Small intestine (tissue), 7 donors: ENCODE results near the gene SULT1E1. TPM values are rescaled to one million over a fixed set of nuclear protein-coding genes. Genes with fewer than 3 reads are reported as not detected.

Experiments used
- DNase-seq, 2 donors: peaks; one replicate each; pipeline versions ENCODE4 v3.0.0 to v3.0.0-alpha.2; 2013
- FAIRE-seq: peaks from 2 replicates; lab custom pipeline; 2012; peaks lifted over from hg19 to GRCh38; lab: Jason Lieb, UNC
- H3K27ac ChIP-seq, 3 donors: one replicate each; pipeline ENCODE4 v1.5.1; 2013; ENCODE audit warnings: low read length in 2 of 3, mild to moderate bottlenecking in 2 of 3, control low read depth in 1 of 3, inconsistent platforms in 1 of 3, low read depth in 1 of 3, moderate library complexity in 1 of 3
- H3K27me3 ChIP-seq, 3 donors: one replicate each; pipeline ENCODE4 v1.6.1; 2013; ENCODE audit warnings: low read length in 3 of 3, inconsistent platforms in 1 of 3; ENCODE audit not compliant: control insufficient read depth in 3 of 3, insufficient read depth in 3 of 3
- H3K36me3 ChIP-seq, 3 donors: one replicate each; pipeline ENCODE4 v1.6.1; 2013; ENCODE audit warnings: low read length in 3 of 3, inconsistent platforms in 1 of 3, low read depth in 1 of 3, mild to moderate bottlenecking in 1 of 3, moderate library complexity in 1 of 3; ENCODE audit not compliant: control insufficient read depth in 3 of 3, insufficient read depth in 2 of 3
- H3K4me1 ChIP-seq, 3 donors: one replicate each; pipeline ENCODE4 v1.6.1; 2013; ENCODE audit warnings: low read length in 2 of 3, inconsistent platforms in 1 of 3, low read depth in 1 of 3, mild to moderate bottlenecking in 1 of 3, moderate library complexity in 1 of 3; ENCODE audit not compliant: control insufficient read depth in 3 of 3, insufficient read depth in 2 of 3
- H3K4me3 ChIP-seq, 3 donors: one replicate each; pipeline ENCODE4 v1.5.1; 2013; ENCODE audit warnings: low read length in 3 of 3, control low read depth in 1 of 3, inconsistent platforms in 1 of 3, low read depth in 1 of 3, mild to moderate bottlenecking in 1 of 3, moderate library complexity in 1 of 3
- H3K9me3 ChIP-seq, 2 donors: one replicate each; pipeline ENCODE4 v1.6.1; 2013; ENCODE audit warnings: low read depth in 1 of 2, low read length in 1 of 2; ENCODE audit not compliant: control insufficient read depth in 2 of 2, insufficient read depth in 1 of 2
- WGBS, 3 donors: extraction: QIAGEN DNeasy Blood & Tissue Kit; methylation state at CpG; one replicate each; pipeline ENCODE4 v1.1.7; 2013; 5-methylcytosine and 5-hydroxymethylcytosine counted together
- polyA plus RNA-seq, 4 donors: library from polyadenylated mRNA; stranded (reverse) in 3 of 4; unstranded in 1 of 4; fragments of 200-250 nt in 3 of 4; fragments of 120-200 nt in 1 of 4; gene quantifications; one replicate each; pipeline versions ENCODE4 v1.2.1 to v1.2.3, GENCODE V29; 2013
- donor health status: healthy with polysubstance abuse.
- donor health status: control.
- donor health status: control.
- donor health status: Bipolar disorder and iron deficiency.
- donor health status: healthy.

The SULT1E1 gene
- polyA plus RNA-seq, 4 donors, result 13.2 to 151 (median 21.4) TPM

DNA sequence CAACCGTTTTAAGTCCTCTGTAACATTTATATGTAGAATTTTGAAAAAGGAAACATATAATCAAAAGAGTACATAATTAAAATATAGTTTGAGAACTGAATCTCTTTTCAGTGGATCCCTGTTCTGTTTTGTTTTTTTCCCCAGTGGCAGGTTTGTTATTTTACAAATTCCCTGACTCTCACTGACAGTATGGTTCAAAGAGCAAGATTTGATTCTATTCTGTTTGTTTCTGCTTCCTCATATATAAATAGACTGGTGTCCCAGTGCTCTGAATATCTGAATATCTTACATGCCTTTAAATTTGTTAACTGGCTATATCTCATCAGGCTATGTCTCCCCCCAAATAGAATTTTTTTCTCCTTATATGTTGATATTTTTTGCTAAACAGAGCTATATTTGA lies 16.6 kb downstream of the SULT1E1 start:
- no peak overlapping the region for H3K4me3 ChIP-seq
- no peak overlapping the region for H3K27ac ChIP-seq
- FAIRE-seq, result peak; percentile 39
- H3K4me1 ChIP-seq, result no peaks in the 10 kb centered on the region
- DNase-seq, result no peak
- H3K27me3 ChIP-seq, result no peaks in the 10 kb centered on the region
- H3K9me3 ChIP-seq, result no peaks in the 10 kb centered on the region
- H3K36me3 ChIP-seq, result peaks cover 0 to 14% (median 0%) of the 10 kb centered on the region in 3 donors
- 0% methylated on average over 1 of the region's 1 CpG for WGBS, 3 donors

DNA sequence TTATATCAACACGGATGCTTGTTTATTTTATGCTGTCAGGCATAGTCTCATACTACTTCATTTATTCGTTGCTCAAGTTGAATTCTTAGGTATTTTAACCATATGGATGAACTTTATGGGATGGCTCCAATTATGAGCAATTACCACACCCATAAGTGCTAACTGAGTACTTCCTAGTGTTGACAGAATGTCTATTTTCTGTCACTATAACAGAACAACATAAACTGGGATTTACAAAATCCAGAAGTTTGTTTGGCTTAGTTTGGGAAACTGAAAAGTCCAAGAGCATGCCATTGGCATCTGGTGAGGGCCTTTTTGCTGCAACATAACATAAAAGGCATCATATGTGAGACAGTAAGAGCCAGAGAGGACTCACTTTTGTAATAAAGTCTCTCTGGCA lies 21.0 kb downstream of the SULT1E1 start:
- peaks cover 0 to 14% (median 0%) of the 10 kb centered on the region in 3 donors for H3K36me3 ChIP-seq
- 76 to 84% (median 79%) methylated on average over 2 of the region's 2 CpGs for WGBS, 3 donors
- H3K27ac ChIP-seq, result no peak overlapping the region
- H3K9me3 ChIP-seq, result no peaks in the 10 kb centered on the region
- DNase-seq, result no peak
- no peak overlapping the region for H3K4me3 ChIP-seq
- FAIRE-seq, result no peak
- H3K27me3 ChIP-seq, result no peaks in the 10 kb centered on the region
- H3K4me1 ChIP-seq, result peaks cover 0 to 20% (median 0%) of the 10 kb centered on the region in 3 donors

DNA sequence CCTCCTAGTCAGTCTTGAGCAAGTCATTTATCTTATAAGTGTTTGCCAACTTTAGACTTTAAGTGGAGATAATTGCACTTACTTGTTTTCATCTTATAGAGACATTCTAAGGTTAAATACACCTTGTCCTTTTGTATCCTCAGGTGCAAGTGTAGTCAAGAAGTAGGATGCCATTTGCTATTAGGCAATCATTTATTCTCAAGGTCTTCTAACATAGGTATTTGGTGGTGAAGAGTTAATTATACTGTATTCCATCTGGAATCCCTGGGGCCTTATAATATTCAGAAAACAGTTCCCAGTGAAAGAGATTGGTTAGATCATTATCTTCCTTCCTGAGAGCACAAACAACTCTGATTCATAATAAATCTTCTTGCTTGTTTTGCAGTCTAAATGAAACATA lies 23.7 kb downstream of the SULT1E1 start:
- H3K4me1 ChIP-seq, result peaks cover 0 to 44% (median 0%) of the 10 kb centered on the region in 3 donors
- H3K36me3 ChIP-seq, result peaks cover 0 to 8% (median 0%) of the 10 kb centered on the region in 3 donors
- FAIRE-seq (no peak), DNase-seq (peak in 1 of 2 donors; percentile 35)
- no peaks in the 10 kb centered on the region for H3K9me3 ChIP-seq
- no peaks in the 10 kb centered on the region for H3K27me3 ChIP-seq
- H3K4me3 ChIP-seq, result no peak overlapping the region
- peak overlapping the region in 1 of 3 donors; percentile 52 for H3K27ac ChIP-seq

DNA sequence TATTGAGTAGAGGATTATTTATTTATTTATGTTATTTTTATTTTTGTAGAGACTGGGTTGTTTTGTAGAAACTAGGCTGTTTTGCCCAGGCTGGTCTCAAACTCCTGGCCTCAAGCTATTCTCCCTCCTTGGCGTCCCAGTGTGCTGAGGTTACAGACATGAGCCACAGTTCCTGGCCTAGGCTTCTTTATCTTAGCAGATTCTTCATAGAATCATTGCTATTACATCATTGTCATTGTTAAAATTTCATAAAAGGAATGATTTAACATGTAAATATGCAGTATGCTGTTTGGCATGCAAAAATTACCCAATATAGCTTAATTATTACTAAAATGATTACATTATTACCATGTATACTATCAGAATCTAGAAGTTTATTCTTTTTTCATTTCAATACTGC lies 24.2 kb downstream of the SULT1E1 start:
- peaks cover 0 to 5% (median 0%) of the 10 kb centered on the region in 3 donors for H3K36me3 ChIP-seq
- H3K9me3 ChIP-seq, result no peaks in the 10 kb centered on the region
- H3K4me1 ChIP-seq, result peaks cover 0 to 48% (median 0%) of the 10 kb centered on the region in 3 donors
- H3K27ac ChIP-seq, result peak overlapping the region in 1 of 3 donors; percentile 52
- FAIRE-seq, result no peak
- DNase-seq, result no peak
- no peak overlapping the region for H3K4me3 ChIP-seq
- 85 to 95% (median 90%) methylated on average over 1 of the region's 1 CpG for WGBS, 3 donors
- H3K27me3 ChIP-seq, result no peaks in the 10 kb centered on the region

DNA sequence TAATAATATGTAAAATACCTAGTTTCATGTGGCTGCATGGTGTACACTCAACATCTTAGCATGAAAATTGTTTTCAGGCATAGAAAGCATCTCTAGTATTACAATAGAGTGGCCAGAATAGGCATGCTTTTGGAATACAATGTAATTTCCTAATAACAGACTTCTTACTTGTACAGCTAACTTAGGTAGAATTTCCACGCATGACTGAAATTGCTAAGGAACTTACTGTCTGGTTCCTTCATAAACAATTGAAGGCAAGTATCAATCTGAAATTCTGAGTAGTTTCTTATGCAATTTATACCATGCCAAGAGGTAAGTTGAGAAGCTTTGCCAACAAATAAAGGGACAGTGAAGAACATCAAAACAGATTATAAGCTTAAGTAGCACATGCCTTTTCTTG lies 26.7 kb downstream of the SULT1E1 start:
- FAIRE-seq (no peak), DNase-seq (no peak)
- 31 to 66% (median 56%) methylated on average over 1 of the region's 1 CpG for WGBS, 3 donors
- Histone ChIP-seq H3K36me3 (peaks cover 0 to 2% (median 0%) of the 10 kb centered on the region in 3 donors), H3K27me3 (no peaks in the 10 kb centered on the region), H3K27ac (peak overlapping the region in 2 of 3 donors; percentile 26 to 98), H3K4me1 (peaks cover 0 to 72% (median 0%) of the 10 kb centered on the region in 3 donors), H3K4me3 (no peak overlapping the region), H3K9me3 (no peaks in the 10 kb centered on the region)

DNA sequence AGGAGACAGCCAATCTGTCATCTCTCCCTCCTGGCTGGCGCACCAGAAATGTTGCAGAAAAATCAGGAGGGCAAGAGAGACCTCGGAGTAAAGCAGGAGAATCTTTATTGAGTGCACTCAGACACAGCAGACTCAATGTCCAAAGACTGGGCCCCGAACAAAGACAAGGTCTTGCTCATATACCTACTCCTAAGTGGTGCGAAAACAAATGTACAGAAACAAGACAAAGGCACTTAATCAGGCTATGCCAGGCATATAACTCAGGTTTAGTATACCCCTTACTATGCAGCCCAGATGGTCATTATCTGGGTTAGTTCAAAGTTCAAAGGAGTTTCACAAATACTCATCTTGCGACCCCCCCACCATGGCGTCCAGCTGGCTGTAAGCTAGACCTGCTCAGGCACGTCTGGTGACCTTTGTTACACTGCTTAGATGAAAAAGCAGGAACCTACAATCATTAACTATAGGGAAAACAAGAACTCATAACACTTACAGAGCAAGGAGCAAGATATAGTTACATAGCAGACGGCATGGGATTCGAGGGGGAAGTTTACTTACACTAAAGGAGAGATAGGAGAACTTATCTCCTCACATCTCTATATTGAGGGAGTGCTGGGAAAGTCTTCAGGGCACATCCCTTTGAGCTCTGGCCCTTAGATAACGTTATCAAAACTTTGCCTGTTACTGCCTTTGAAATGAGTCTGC lies 27.5 kb downstream of the SULT1E1 start:
- peaks cover 0 to 72% (median 0%) of the 10 kb centered on the region in 3 donors for H3K4me1 ChIP-seq
- H3K36me3 ChIP-seq, result peaks cover 0 to 6% (median 0%) of the 10 kb centered on the region in 3 donors
- peak; percentile 76 for FAIRE-seq
- no peaks in the 10 kb centered on the region for H3K27me3 ChIP-seq
- no peaks in the 10 kb centered on the region for H3K9me3 ChIP-seq
- peak overlapping the region in 2 of 3 donors; percentile 51 to 52 for H3K4me3 ChIP-seq
- peak overlapping the region; percentile 27 to 98 (median 79) for H3K27ac ChIP-seq
- DNase-seq, result peak; percentile 95 to 96
- 16 to 61% (median 28%) methylated on average over 10 of the region's 10 CpGs for WGBS, 3 donors

DNA sequence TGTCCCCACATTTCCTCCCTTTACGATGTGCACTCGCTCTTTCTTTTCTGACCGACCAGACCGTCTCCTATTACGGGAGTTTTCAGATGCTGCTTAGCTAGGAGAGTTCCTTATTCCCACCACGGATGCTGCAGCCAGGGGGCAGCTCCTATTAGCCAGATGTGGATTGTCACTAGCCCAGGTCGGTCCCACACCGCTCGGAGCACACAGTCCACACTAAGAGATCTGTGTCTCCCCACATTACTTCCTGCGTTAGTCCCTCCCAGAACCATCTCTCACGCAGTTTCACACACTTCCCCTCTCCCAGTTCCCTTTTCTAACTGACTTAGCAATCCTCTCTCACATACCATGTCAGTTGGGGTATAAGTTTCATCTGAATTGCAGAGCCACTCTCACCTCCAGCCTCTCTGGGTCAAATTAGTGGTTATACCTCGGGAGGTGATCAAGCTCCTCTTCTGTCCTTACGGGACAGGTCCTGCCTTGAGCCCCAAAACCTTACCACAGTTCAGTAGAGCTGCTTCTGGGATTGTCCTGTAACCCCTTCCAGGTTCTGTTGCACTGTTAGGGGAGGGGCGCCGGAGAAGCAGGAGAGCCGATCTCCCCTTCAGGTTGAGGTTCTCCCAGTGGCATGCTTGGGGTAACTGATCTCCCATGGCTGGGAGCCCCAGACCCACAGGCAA lies 28.2 kb downstream of the SULT1E1 start:
- Histone ChIP-seq H3K4me3 (peak overlapping the region in 2 of 3 donors; percentile 51 to 52), H3K4me1 (peaks cover 0 to 72% (median 0%) of the 10 kb centered on the region in 3 donors), H3K27ac (peak overlapping the region; percentile 27 to 98 (median 79)), H3K9me3 (peaks cover 0 to 2% of the 10 kb centered on the region in 2 donors), H3K36me3 (peaks cover 0 to 6% (median 0%) of the 10 kb centered on the region in 3 donors), H3K27me3 (no peaks in the 10 kb centered on the region)
- 16 to 51% (median 24%) methylated on average over 16 of the region's 16 CpGs for WGBS, 3 donors
- FAIRE-seq (no peak), DNase-seq (peak; percentile 69 to 73)

DNA sequence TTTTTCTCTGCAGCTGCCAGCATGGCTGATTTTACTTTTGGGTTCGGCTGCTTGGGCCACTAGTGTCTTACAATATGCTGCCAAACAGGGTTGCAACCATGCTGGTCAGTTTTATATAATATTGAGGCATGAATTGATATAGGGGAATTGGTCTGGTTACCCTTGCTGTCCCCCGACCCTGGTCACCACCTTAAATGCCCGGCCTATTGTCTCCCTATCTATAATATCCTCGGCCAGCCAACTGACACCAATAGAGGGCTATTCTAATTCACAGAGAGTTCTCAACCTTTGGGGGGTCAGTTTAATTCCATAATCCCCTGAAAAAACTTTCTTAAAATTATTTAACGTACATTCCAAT lies 28.7 kb downstream of the SULT1E1 start:
- Histone ChIP-seq H3K36me3 (peaks cover 0 to 6% (median 0%) of the 10 kb centered on the region in 3 donors), H3K9me3 (peaks cover 0 to 4% of the 10 kb centered on the region in 2 donors), H3K27ac (peak overlapping the region; percentile 27 to 98 (median 79)), H3K4me3 (peak overlapping the region in 2 of 3 donors; percentile 51 to 52), H3K27me3 (no peaks in the 10 kb centered on the region), H3K4me1 (peaks cover 0 to 70% (median 0%) of the 10 kb centered on the region in 3 donors)
- DNase-seq, result no peak
- 14 to 57% (median 37%) methylated on average over 5 of the region's 5 CpGs for WGBS, 3 donors
- FAIRE-seq, result no peak
